Measurements from ENCODE around the gene EPB41. TPM values are rescaled to one million over a fixed set of nuclear protein-coding genes. Genes with fewer than 3 reads are reported as not detected.
"Not testable (repeated sequence)": the region's sequence is repeated elsewhere in the genome, so short reads cannot be mapped to it uniquely, and the experiment has no call there.

EPB41 gene
- polyA plus RNA-seq, 6 donors from 2014 or later = 46.6 to 72.0 (median 62.5) TPM

- H3K36me3 Mint-ChIP-seq = no peaks in the 10 kb centered on the region
- H3K4me3 Mint-ChIP-seq = no peak overlapping the region
- H3K27ac Mint-ChIP-seq = peak overlapping the region in 3 of 6 donors; percentile 18 to 84 (median 76)
Observed at GRCh38 chr1:28921286-28921869, 7.0 kb downstream of the EPB41 start.

GRCh38 chr1:28925350-28925891, 11.1 kb downstream of the EPB41 start:
- DNase-seq = no peak
- H3K4me3 Mint-ChIP-seq = peak overlapping the region in 7 of 8 donors; percentile 1 to 75 (median 28)
- no peak for ATAC-seq (ENCODE audit: low read depth in 2 of 2)
- no peaks in the 10 kb centered on the region for H3K27me3 Mint-ChIP-seq
- no peaks in the 10 kb centered on the region for H3K9me3 Mint-ChIP-seq
- H3K4me1 Mint-ChIP-seq = peaks cover 29 to 78% (median 51%) of the 10 kb centered on the region in 3 donors
- no peaks in the 10 kb centered on the region for H3K36me3 Mint-ChIP-seq
- peak overlapping the region; percentile 64 to 97 (median 86) for H3K27ac Mint-ChIP-seq

More at GRCh38 chr1:28921286-28921869, 7.0 kb downstream of the EPB41 start:
- Mint-ChIP-seq H3K4me1 (peaks cover 31 to 73% (median 59%) of the 10 kb centered on the region in 3 donors), H3K9me3 (no peaks in the 10 kb centered on the region), H3K27me3 (no peaks in the 10 kb centered on the region)
- DNase-seq (no peak), ATAC-seq (ENCODE audit: low read depth in 2 of 2) (no peak)

GRCh38 chr1:28926629-28927265, 12.4 kb downstream of the EPB41 start:
- H3K36me3 Mint-ChIP-seq = no peaks in the 10 kb centered on the region
- peak overlapping the region; percentile 82 to 97 (median 92) for H3K27ac Mint-ChIP-seq
- H3K27me3 Mint-ChIP-seq = no peaks in the 10 kb centered on the region
- H3K9me3 Mint-ChIP-seq = no peaks in the 10 kb centered on the region
- peaks cover 29 to 77% (median 45%) of the 10 kb centered on the region in 3 donors for H3K4me1 Mint-ChIP-seq
- DNase-seq (peak; percentile 81), ATAC-seq (ENCODE audit: low read depth in 2 of 2) (peak; percentile 91 to 95)
- peak overlapping the region; percentile 50 to 90 (median 68) for H3K4me3 Mint-ChIP-seq

- Mint-ChIP-seq H3K9me3 (no peaks in the 10 kb centered on the region), H3K27ac (peak overlapping the region; percentile 82 to 98 (median 92)), H3K36me3 (no peaks in the 10 kb centered on the region), H3K4me3 (peak overlapping the region; percentile 54 to 90 (median 72)), H3K4me1 (peaks cover 29 to 79% (median 47%) of the 10 kb centered on the region in 3 donors), H3K27me3 (no peaks in the 10 kb centered on the region)
- ATAC-seq (ENCODE audit: low read depth in 2 of 2) = peak; percentile 9 to 19
- no peak for DNase-seq
Observed at GRCh38 chr1:28927266-28927647, 12.9 kb downstream of the EPB41 start.

GRCh38 chr1:28927648-28928313, 13.4 kb downstream of the EPB41 start:
- Mint-ChIP-seq H3K36me3 (no peaks in the 10 kb centered on the region), H3K27ac (peak overlapping the region; percentile 82 to 98 (median 92)), H3K4me3 (peak overlapping the region; percentile 54 to 90 (median 72)), H3K4me1 (peaks cover 34 to 79% (median 53%) of the 10 kb centered on the region in 3 donors), H3K9me3 (no peaks in the 10 kb centered on the region), H3K27me3 (no peaks in the 10 kb centered on the region)
- DNase-seq (peak; percentile 34), ATAC-seq (ENCODE audit: low read depth in 2 of 2) (peak; percentile 53 to 62)

GRCh38 chr1:28928314-28928941, 14.1 kb downstream of the EPB41 start:
- Mint-ChIP-seq H3K4me3 (peak overlapping the region; percentile 54 to 90 (median 72)), H3K4me1 (peaks cover 35 to 76% (median 56%) of the 10 kb centered on the region in 3 donors), H3K27ac (peak overlapping the region; percentile 82 to 98 (median 92))

GRCh38 chr1:28933277-28933676, 18.9 kb downstream of the EPB41 start:
- peaks cover 34 to 61% (median 60%) of the 10 kb centered on the region in 3 donors for H3K4me1 Mint-ChIP-seq
- H3K27me3 Mint-ChIP-seq = no peaks in the 10 kb centered on the region
- H3K36me3 Mint-ChIP-seq = peaks cover 0 to 8% of the 10 kb centered on the region in 2 donors
- ATAC-seq (ENCODE audit: low read depth in 2 of 2) = no peak
- peak overlapping the region in 1 of 8 donors; percentile 39 for H3K4me3 Mint-ChIP-seq
- DNase-seq = no peak
- no peaks in the 10 kb centered on the region for H3K9me3 Mint-ChIP-seq
- H3K27ac Mint-ChIP-seq = peak overlapping the region in 4 of 6 donors; percentile 18 to 92 (median 72)

More at GRCh38 chr1:28928314-28928941, 14.1 kb downstream of the EPB41 start:
- DNase-seq = no peak
- Mint-ChIP-seq H3K27me3 (no peaks in the 10 kb centered on the region), H3K36me3 (no peaks in the 10 kb centered on the region), H3K9me3 (no peaks in the 10 kb centered on the region)
- peak; percentile 16 to 20 for ATAC-seq (ENCODE audit: low read depth in 2 of 2)

- Mint-ChIP-seq H3K9me3 (no peaks in the 10 kb centered on the region), H3K27ac (peak overlapping the region in 5 of 6 donors; percentile 19 to 92 (median 79)), H3K27me3 (no peaks in the 10 kb centered on the region), H3K36me3 (peaks cover 0 to 8% of the 10 kb centered on the region in 2 donors), H3K4me1 (peaks cover 31 to 60% (median 56%) of the 10 kb centered on the region in 3 donors), H3K4me3 (no peak overlapping the region)
- ATAC-seq (ENCODE audit: low read depth in 2 of 2) (no peak), DNase-seq (no peak)
Observed at GRCh38 chr1:28933918-28934317, 19.5 kb downstream of the EPB41 start.

GRCh38 chr1:28934676-28935075, 20.3 kb downstream of the EPB41 start:
- DNase-seq (no peak), ATAC-seq (ENCODE audit: low read depth in 2 of 2) (no peak)
- H3K9me3 Mint-ChIP-seq = no peaks in the 10 kb centered on the region
- H3K4me1 Mint-ChIP-seq = peaks cover 35 to 60% (median 57%) of the 10 kb centered on the region in 3 donors
- no peaks in the 10 kb centered on the region for H3K27me3 Mint-ChIP-seq
- H3K27ac Mint-ChIP-seq = peak overlapping the region in 4 of 6 donors; percentile 19 to 90 (median 61)
- H3K4me3 Mint-ChIP-seq = peak overlapping the region in 1 of 8 donors; percentile 33
- H3K36me3 Mint-ChIP-seq = peaks cover 0 to 8% of the 10 kb centered on the region in 2 donors

- H3K4me3 Mint-ChIP-seq = peak overlapping the region in 1 of 8 donors; percentile 57
- no peaks in the 10 kb centered on the region for H3K9me3 Mint-ChIP-seq
- H3K4me1 Mint-ChIP-seq = peaks cover 35 to 61% (median 57%) of the 10 kb centered on the region in 3 donors
- DNase-seq (no peak), ATAC-seq (ENCODE audit: low read depth in 2 of 2) (no peak)
- no peaks in the 10 kb centered on the region for H3K27me3 Mint-ChIP-seq
- peak overlapping the region in 5 of 6 donors; percentile 19 to 94 (median 39) for H3K27ac Mint-ChIP-seq
- H3K36me3 Mint-ChIP-seq = peaks cover 0 to 8% of the 10 kb centered on the region in 2 donors
Observed at GRCh38 chr1:28935293-28935692, 20.9 kb downstream of the EPB41 start.

GRCh38 chr1:28936094-28936493, 21.7 kb downstream of the EPB41 start:
- ATAC-seq (ENCODE audit: low read depth in 2 of 2) = no peak
- H3K4me3 Mint-ChIP-seq = no peak overlapping the region
- H3K4me1 Mint-ChIP-seq = peaks cover 38 to 62% (median 58%) of the 10 kb centered on the region in 3 donors
- DNase-seq = no peak
- peak overlapping the region in 2 of 6 donors; percentile 1 to 90 for H3K27ac Mint-ChIP-seq
- H3K27me3 Mint-ChIP-seq = no peaks in the 10 kb centered on the region
- H3K9me3 Mint-ChIP-seq = no peaks in the 10 kb centered on the region
- H3K36me3 Mint-ChIP-seq = peaks cover 0 to 8% of the 10 kb centered on the region in 2 donors

GRCh38 chr1:28936528-28936927, 22.2 kb downstream of the EPB41 start:
- no peak for ATAC-seq (ENCODE audit: low read depth in 2 of 2)
- H3K4me3 Mint-ChIP-seq = no peak overlapping the region
- peak overlapping the region in 1 of 6 donors; percentile 44 for H3K27ac Mint-ChIP-seq
- H3K9me3 Mint-ChIP-seq = no peaks in the 10 kb centered on the region
- DNase-seq = no peak
- H3K36me3 Mint-ChIP-seq = peaks cover 0 to 8% of the 10 kb centered on the region in 2 donors
- H3K27me3 Mint-ChIP-seq = no peaks in the 10 kb centered on the region
- H3K4me1 Mint-ChIP-seq = peaks cover 38 to 66% (median 61%) of the 10 kb centered on the region in 3 donors

- not testable (repeated sequence) for H3K27me3 Mint-ChIP-seq; DNase-seq; H3K36me3 Mint-ChIP-seq; H3K9me3 Mint-ChIP-seq; ATAC-seq (ENCODE audit: low read depth in 2 of 2)
- Mint-ChIP-seq H3K4me3 (peak overlapping the region in 1 of 8 donors; percentile 5), H3K27ac (peak overlapping the region in 4 of 6 donors; percentile 24 to 47 (median 32)), H3K4me1 (peaks cover 19 to 70% (median 45%) of the 10 kb centered on the region in 3 donors)
Observed at GRCh38 chr1:28943581-28943980, 29.2 kb downstream of the EPB41 start.
